HG03432 (cell line): Measurements from ENCODE around the gene MEPCE.
"Not testable (repeated sequence)": the region's sequence is repeated elsewhere in the genome, so short reads cannot be mapped to it uniquely, and the experiment has no call there.

Experiments used
- ATAC-seq: cut with Tn5 transposase; IDR thresholded peaks from one replicate; pipeline ENCODE4 v1.9.1; 2021; ENCODE audit warnings: mild to moderate bottlenecking, moderate library complexity; ENCODE audit not compliant: unreplicated experiment

MEPCE gene

GRCh38 chr7:100433592-100434296 lies 4.1 kb downstream of the MEPCE start:
- ATAC-seq = no peak

DNA sequence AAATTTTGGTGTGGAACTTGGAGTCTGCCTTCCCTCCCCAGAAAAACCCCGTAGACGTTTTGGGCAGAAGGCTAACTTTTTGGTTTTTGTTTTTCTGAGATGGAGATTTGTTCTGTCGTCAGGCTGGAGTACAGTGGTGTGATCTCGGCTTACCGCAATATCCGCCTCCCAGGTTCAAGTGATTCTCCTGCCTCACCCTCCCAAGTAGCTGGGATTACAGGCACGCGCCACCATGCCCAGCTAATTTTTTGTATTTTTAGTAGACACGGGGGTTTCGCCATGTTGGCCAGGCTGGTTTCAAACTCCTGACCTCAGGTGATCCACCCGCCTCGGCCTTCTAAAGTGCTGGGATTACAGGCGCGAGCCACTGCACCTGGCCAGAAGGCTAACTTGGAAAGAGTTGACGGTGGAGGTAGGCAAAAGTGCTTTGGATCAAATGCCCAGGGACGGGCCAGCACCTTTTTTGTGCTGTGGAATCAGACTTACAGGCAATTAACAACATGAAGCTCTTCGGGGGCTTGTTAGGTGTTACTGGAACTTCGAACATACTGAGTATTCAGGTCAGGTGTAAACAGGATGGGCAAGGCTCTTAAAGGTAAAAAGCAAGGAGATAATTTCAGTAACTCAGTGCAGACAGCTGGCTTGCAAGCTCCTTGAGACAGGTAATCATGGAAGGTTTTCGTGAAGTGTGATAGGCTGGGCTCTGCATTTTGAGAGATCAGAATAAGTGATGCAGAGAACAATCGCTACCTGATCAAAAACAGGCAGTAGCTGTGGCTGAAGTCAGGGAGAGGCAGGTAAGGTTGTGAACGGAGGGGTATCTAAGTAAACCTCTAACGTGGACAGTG lies 4.9 kb downstream of the MEPCE start:
- no peak for ATAC-seq

DNA sequence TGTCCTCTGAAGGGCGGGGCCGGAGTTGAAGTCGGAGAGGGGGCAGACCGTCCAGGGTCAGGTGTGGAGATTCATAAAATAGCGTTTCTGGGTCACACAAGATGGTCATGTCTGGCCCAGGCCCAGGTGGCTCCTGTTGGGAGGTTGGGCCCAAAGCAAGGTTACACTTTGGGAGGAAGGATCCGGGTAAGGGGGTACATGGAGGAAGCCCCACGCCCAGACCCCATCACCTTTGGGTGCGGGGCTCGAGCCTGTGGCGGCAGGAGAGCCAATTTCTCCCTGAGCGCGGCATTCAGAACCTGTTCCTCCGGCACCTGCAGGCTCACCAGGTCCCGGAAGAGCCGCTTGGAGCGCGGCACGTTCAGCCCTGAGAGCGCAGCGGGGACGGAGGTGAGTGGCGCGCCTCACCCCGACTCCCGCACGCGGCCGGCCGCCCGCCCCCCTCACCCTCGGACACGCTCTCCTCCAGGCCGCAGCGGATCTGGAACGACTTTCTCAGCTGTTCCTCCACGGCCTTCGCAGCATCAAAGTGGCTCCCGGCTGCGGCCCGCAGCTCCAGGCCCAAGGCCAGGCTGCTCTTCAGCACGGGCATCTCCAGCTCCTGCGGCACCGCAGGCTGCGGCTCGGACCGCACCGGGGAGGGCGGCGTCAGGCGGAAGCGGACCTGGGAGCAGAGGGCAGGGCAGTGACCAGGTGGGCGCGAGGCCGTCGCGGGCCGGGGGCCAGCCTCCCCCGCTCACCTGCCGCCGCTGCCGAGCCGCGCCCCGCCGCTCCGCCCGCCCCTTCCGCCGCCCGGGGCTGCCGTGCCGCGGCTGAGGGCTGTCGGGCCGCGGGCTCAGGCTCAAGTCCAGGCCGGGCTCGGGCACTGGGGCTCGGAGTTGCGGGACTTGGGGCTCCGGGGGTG lies 6.0 kb downstream of the MEPCE start:
- ATAC-seq = peak; percentile 34

DNA sequence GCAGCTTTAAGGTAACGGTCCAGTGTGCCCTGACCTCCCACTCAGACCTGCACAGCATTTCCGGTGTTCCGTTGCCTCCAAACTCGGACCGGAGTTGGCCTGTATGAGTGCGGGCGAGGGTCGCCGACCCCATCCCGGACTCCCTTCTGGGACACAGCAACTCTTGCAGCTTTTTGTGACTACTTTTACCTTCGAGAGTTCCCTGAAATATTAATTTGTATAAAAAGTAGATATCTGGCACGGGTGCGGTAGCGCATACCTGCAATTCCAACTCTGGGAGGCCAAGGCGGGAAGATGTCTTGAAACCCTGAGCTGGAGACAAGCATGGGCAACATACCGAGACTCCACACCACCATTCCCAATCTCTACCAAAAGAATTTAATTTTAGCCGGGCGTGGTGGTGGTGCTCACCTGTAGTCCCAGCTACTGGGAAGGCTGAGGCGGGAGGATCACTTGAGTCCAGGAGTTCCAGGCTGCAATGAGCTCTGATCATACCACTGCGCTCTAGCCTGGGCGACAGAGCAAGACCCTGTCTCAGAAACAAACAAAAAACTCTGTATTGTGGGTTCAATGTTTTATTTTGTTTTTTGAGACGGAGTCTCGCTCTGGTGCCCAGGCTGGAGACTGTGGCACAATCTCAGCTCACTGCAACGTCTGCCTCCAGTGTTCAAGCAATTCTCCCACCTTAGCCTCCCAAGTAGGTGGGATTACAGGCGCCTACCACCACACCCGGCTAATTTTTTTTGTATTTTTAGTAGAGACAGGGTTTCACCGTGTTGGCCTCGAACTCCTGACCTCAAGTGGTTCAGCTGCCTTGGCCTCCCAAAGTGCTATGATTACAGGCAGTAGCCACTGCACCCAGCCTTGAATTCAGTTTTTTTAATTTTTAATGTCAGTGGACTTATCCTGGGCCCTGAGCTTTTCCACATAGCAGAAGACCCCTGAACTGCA lies 7.8 kb downstream of the MEPCE start:
- no peak for ATAC-seq

DNA sequence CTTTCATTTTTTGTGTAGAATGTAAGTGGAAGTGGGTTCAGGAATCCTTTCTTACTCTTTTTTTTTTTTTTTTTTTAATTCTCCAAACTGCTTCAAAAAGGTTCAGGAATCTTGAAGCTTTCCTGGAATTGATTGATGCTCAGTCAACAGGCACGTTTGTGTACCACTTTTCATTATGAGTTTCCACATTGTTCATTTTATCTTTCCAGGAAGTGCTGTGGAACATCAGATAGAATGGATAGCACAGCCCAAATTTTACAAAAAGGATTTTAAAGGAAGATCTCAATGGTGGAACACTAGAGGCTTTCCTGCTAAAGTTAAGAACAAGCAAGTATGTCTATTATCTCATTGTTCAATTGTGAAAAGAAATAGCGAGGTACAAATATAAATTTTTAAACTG lies 8.5 kb downstream of the MEPCE start:
- no peak for ATAC-seq

- ATAC-seq = not testable (repeated sequence)
Measured at GRCh38 chr7:100438731-100439130, 9.1 kb downstream of the MEPCE start.

- ATAC-seq = not testable (repeated sequence)
Measured at GRCh38 chr7:100439244-100439643, 9.6 kb downstream of the MEPCE start.

GRCh38 chr7:100441641-100442535 lies 12.3 kb downstream of the MEPCE start:
- no peak for ATAC-seq

DNA sequence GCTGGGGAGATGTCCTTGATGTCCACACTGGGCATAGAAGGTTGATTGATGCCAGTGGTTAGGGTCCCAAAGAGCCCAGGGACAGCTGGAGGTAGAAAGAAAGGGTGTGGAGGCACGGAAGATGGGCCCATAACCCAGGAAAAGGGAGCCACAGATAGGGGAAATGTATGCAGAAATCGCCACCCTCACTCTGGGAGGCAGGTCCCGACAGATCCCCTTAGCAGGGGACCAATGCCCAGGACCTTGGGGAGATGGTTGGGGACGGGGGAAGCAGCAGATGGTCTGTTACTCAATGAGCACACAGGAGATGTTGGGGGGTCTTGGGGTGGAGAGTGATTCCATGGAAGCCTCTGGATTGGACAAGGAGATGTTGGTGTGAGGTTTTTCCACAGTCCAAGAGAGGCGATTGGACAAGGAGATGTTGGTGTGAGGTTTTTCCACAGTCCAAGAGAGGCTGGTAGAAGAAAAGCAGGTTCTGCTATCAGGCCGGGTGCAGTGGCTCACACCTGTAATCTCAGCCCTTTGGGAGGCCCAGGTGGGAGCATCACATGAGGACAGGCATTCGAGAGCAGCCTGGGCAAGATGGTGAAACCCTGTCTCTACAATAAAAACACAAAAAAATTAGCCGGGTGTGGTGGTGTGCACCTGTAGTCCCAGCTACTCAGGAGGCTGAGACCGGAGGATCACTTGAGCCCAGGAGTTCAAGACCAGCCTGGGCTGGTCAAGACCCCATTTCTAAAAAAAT lies 13.6 kb downstream of the MEPCE start:
- ATAC-seq = no peak

GRCh38 chr7:100444311-100445278 lies 15.0 kb downstream of the MEPCE start:
- no peak for ATAC-seq

DNA sequence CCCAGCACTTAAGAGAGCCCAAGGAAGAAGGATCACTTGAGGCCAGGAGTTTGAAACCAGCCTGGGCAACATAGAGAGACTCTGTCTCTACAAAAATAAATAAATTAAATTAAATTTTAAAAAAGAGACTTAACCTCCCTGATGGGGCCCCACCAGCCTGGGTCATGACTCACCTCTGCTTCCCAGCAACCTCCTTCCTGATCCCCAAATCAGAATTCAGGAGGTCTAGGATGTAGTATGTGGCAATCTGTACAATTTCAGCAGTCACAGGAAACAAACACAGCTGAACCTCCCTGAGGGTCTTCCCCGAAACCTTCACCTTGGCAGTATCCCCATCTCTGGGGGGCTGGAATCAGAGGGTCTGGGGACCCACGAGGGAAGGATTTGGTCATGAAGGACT lies 16.4 kb downstream of the MEPCE start:
- no peak for ATAC-seq

DNA sequence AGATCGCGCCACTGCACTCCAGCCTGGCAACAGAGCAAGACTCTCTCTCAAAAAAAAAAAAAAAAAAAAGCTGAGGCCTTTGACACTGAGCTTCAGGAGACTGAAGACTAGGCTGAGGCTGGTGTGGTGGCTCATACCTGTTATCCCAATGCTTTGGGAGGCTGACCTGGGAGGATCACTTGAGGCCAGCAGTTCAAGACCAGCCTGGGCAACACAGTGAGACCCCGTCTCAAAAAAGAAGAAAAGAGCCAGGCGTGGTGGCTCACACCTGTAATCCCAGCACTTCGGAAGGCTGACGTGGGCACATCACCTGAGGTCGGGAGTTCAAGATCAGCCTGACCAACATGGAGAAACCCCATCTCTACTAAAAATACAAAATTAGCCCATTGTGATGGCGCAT lies 17.7 kb downstream of the MEPCE start:
- ATAC-seq = not testable (repeated sequence)

GRCh38 chr7:100449190-100449795 lies 19.7 kb downstream of the MEPCE start:
- ATAC-seq = no peak

DNA sequence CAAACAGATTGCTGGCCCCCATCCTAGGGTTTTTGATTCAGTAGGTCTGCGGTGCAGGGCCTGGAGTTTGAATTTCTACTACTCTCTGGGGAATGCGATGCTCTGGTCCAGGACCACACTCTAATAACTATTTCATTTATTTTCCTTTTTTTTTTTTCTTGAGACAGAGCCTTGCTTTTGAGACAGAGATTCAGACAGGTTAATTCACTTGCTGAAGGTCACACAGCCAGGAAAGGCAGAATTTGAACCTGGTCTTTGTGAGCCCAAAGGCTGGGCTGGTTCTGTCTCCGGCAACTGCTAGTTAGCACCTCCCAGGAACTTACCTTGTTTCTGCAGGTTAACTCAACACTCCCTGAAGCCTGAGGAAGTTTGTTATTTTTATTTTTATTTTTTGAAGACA lies 22.9 kb downstream of the MEPCE start:
- no peak for ATAC-seq

GRCh38 chr7:100453854-100454253 lies 24.2 kb downstream of the MEPCE start:
- ATAC-seq = not testable (repeated sequence)

GRCh38 chr7:100455206-100455605 lies 25.6 kb downstream of the MEPCE start:
- no peak for ATAC-seq

DNA sequence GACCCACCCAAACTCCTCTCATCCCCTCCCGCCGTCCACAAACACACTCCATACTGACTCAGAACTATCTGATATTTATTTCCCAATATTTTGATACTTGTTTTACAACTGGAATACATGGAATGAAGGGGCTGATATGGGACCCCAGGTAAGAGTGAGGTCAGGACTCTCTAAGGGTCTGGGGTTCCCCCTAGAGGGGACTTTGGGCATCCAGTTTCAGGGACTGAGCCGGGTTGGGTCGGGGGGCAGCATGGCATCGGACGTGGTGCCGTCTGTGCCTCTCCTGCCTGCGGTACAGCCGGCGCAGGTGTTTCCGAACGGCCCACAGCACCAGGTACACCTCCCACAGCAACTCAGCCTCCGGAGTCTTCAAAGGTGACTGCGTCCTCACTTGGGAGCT lies 26.9 kb downstream of the MEPCE start:
- no peak for ATAC-seq
